ENCODE data around the gene PHACTR3. TPM values are rescaled to one million over a fixed set of nuclear protein-coding genes. Genes with fewer than 3 reads are reported as not detected.

The PHACTR3 gene
- total and polyA plus RNA-seq, 2 experiments from 2014 or later: 0.45 to 0.61 TPM

- Histone ChIP-seq H3K4me1 (ENCODE audit: insufficient read depth) (no peaks in the 10 kb centered on the region), H2AFZ (no peak overlapping the region), H3K4me2 (no peak overlapping the region), H4K20me1 (replicated peaks; ENCODE audit: insufficient read depth) (no peaks in the 10 kb centered on the region), H3K27ac (ENCODE audit: low read depth) (no peak overlapping the region), H3K9me2 (ENCODE audit: insufficient read depth) (no peaks in the 10 kb centered on the region; the same call in 1 of the 2 replicates), H3K27me3 (ENCODE audit: insufficient read depth) (no peaks in the 10 kb centered on the region), H3F3A (replicated peaks; ENCODE audit: low read depth) (no peaks in the 10 kb centered on the region), H3K79me2 (replicated peaks; ENCODE audit: insufficient read depth) (no peaks in the 10 kb centered on the region), H3K4me3 (no peak overlapping the region), H3K36me3 (ENCODE audit: insufficient read depth) (no peaks in the 10 kb centered on the region)
- Mint-ChIP-seq H3K27ac (peak overlapping the region; percentile 62; the same call in 1 of the 2 replicates), H3K36me3 (ENCODE audit: low read depth) (no peaks in the 10 kb centered on the region), H3K4me3 (no peak overlapping the region), H3K4me1 (peaks cover 11% of the 10 kb centered on the region), H3K9me3 (no peaks in the 10 kb centered on the region), H3K27me3 (ENCODE audit: insufficient read depth, low read depth, poor library complexity) (peaks cover 11% of the 10 kb centered on the region)
- DNase-seq (ENCODE audit: low spot score) (no peak), ATAC-seq (peak; percentile 61)
- no peak for TF ChIP-seq POLR2AphosphoS5 (IDR thresholded peaks at IDR 0.05; ENCODE audit: low read depth)
- TF ChIP-seq NANOG (IDR thresholded peaks at IDR 0.05; ENCODE audit: borderline replicate concordance): no peak
- no peak for TF ChIP-seq EZH2phosphoT487 (IDR thresholded peaks at IDR 0.05; ENCODE audit: unreplicated experiment)
- no peak for TF ChIP-seq JUNB (IDR thresholded peaks at IDR 0.05; ENCODE audit: unreplicated experiment)
- TF ChIP-seq ZNF331 (CRISPR knock-in tag; IDR thresholded peaks at IDR 0.05; ENCODE audit: low read depth): no peak
- no peak for TF ChIP-seq ZNF462 (CRISPR knock-in tag; IDR thresholded peaks at IDR 0.05)
- no peak for TF ChIP-seq EZH2 (IDR thresholded peaks at IDR 0.05; ENCODE audit: low read depth, unreplicated experiment)
- no peak for TF ChIP-seq REST (IDR thresholded peaks at IDR 0.05; ENCODE audit: unreplicated experiment)
- TF ChIP-seq CTCF (conservative IDR thresholded peaks at IDR 0.05; ENCODE audit: low read depth in 2 of 2): no peak
- TF ChIP-seq CREB1 (CRISPR knock-in tag; IDR thresholded peaks at IDR 0.05; ENCODE audit: low read depth): no peak
- TF ChIP-seq ETS1 (IDR thresholded peaks at IDR 0.05): no peak
- no peak for TF ChIP-seq STAT1 (IDR thresholded peaks at IDR 0.05; ENCODE audit: unreplicated experiment)
- no peak for TF ChIP-seq ZNF114 (CRISPR knock-in tag; IDR thresholded peaks at IDR 0.05)
Measured at GRCh38 chr20:59819496-59820203, 215.3 kb downstream of the PHACTR3 start.
